CD1c-positive myeloid dendritic cell (primary cell): Measurements from ENCODE around the gene CAPN2.
"Not testable (repeated sequence)": the region's sequence is repeated elsewhere in the genome, so short reads cannot be mapped to it uniquely, and the experiment has no call there.

Source experiments
- DNase-seq: peaks from one replicate; pipeline ENCODE4 v3.0.0-alpha.2; 2016; ENCODE audit errors: extremely low spot score

Gene CAPN2

DNA sequence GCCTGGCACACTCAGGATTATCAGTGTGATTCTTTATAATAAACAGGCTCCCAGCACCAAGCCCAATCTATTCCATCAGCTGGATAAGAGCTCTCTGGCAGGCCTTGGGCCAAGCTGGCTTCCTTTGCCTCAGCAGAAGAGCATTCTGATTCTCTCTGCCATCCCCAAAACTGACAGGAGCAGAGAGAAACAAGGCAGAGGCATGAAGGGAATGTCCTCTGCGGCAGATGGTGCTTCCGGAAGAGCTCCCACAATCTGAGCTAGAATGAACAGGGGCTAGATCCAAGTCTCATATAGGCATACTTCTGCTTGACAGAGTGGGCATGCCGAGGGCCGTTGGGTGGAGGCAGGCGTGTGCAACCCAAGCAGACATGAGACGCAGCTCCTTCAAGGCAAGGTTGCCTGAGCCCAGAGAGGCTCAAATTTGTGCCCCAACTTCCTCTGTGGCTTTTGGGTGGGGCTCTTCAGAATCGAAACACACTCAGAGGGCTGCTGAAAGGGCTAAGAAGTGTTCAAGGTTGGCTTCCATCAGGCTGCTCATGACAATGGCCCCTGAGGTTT lies 4.0 kb downstream of the CAPN2 start:
- peak; percentile 74 for DNase-seq

GRCh38 chr1:223717123-223717522 lies 4.8 kb downstream of the CAPN2 start:
- DNase-seq: no peak

GRCh38 chr1:223717695-223718363 lies 5.5 kb downstream of the CAPN2 start:
- DNase-seq: peak; percentile 92

DNA sequence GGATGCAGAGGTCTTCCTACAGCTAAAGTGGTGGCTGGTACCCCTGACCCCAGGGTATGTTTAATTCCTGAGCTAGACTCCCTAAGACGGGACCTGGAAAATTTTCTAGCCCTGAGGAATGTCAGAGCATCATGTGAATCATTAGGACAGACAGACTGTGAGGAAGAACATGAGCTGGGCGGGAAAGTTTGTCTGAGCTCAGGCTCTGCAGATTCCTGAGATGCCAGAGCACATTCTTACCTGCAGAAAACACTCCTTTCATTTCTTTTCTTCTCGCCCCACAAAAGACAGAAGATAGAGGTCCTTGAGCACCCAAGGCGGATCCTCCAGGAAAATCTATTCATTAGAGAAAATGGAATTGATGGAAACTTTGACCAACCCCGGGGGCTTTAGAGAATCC lies 6.5 kb downstream of the CAPN2 start:
- no peak for DNase-seq

- peak; percentile 65 for DNase-seq
These were observed 8.7 kb downstream of the CAPN2 start for GRCh38 chr1:223720971-223721591.

DNA sequence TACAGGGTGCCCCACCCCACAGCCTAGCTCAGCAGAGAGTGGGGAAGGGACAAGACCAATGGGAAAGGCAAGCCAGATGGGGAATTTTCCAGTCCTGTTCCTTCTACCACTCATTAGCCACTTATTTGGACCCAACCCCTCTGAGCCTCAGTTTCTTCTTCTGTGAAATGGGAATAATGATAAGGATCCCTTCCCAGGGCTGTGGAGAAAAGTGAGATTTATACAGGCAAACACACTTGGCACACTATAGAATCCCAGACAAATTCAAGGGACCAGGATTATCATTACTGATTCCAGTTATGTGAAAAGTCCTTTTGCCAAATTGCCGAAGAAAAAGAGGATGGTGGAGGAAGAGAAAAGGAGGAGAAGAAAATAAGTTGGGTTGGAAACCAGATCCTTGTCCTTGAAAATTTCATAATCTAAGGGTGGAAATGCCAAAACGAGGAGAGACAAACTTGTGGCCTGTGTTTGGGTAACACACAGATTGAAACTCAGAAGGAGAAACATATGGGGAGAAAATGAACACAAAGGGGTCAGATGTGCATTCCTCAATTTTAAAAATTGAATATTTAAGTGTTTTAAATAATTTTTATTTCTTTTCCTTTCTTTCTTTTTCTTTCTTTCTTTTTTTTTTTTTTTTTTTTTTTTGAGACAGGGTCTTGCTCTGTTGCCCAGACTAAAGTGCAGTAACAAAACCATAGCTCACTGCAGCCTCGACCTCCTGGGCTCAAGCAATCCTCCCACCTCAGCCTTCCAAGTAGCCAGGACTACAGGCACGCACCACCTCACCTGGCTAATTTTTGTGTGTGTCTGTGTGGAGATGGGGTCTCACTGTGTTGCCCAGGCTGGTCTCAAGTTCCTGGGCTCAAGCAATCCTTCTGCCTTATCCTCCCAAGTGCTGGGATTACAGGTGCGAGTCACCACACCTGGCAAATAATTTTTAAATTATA lies 9.6 kb downstream of the CAPN2 start:
- DNase-seq: no peak

DNA sequence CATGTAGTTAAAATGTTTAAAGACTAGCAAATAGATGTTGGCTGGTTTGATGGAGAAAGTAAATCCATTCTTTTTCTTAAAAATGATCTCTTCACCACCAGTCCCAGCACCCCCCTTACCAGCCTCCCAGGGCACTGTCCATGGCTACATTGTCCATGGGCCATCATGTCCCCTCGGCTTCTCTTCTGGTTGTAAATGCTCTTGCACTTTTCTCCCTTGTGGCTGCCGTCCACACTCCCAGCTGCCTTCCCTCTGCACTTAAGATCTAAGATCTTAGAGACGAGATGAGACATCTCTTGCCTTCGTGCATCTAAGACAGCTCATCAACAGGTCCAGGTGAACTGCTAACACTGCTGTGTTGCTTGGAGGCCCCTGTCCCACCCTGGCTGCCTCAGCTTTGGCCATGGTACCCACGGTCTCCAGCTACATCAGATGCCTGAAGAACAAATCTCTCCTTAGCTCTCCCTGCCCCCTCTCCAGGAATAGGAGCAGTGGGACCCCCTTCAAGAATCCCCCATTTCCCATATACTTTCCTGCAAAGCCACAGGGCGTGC lies 11.1 kb downstream of the CAPN2 start:
- DNase-seq: no peak

DNA sequence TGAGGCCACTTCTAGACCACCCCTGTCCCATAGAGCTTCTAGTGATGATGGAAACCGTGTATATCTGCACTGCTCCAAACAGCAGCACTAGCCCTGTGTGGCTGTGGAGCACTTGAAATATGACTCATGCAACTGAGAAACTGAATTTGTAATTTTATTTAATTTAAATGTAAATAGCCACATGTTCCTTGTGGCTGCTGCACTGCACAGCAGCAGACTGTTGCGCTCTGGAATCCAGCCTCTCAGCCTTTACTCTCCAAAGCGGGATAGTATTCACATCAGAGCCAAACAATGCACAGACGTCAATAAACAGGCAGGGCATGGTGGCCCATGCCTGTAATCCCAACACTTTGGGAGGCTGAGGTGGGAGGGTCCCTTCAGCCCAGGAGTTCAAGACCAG lies 12.0 kb downstream of the CAPN2 start:
- DNase-seq: no peak

DNA sequence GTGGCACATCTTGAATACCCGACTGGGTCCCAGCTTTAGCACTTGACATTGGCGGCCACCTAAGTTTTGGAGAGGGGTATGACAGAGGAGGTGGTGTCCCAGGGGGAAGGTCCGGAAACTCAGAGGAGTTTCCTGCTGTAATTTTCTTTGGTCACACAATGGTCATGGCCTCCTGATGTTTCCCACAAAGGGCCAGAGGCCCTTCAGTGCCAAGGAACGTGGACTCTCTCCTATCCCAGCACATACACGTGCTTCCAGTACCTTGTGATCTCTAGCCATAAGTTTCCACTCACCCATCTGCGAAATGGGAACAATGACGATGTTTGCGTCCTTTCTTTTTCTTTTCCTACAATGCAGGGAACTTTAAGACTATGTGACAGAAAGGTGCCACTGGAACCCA lies 13.2 kb downstream of the CAPN2 start:
- no peak for DNase-seq

DNA sequence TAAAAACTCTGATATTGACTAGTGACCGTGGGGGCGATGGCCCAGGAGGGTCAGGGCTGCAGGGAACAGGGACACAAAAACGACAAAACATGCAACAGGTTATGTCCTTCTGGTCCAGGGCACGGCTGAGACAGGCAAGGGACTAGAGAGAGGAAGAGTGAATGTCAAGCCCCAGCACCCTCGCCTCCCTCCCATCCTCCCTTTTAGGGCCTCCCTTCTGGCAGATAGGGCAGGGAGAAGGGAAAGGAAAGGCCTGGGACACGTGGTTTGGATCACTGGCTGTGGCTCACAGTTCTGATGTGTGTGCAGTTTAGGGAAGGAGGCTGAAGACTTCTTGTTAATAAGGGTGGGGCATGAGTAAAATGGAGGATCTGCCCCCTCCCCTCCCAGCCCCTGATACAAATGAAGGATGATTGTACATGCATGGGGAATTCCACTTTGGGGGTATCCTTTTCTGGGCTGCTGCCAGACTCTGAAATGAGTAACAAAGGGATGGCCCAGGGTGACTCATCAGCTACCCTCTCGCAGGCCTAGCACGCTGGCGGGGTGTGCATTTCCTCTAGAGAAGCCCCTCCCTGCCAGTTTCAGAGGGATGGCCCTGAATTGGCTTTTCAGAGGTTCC lies 14.2 kb downstream of the CAPN2 start:
- DNase-seq: peak; percentile 97

- no peak for DNase-seq
These were observed 15.2 kb downstream of the CAPN2 start for GRCh38 chr1:223727541-223727940.

GRCh38 chr1:223729906-223730305 lies 17.6 kb downstream of the CAPN2 start:
- no peak for DNase-seq

GRCh38 chr1:223730479-223731132 lies 18.3 kb downstream of the CAPN2 start:
- no peak for DNase-seq

DNA sequence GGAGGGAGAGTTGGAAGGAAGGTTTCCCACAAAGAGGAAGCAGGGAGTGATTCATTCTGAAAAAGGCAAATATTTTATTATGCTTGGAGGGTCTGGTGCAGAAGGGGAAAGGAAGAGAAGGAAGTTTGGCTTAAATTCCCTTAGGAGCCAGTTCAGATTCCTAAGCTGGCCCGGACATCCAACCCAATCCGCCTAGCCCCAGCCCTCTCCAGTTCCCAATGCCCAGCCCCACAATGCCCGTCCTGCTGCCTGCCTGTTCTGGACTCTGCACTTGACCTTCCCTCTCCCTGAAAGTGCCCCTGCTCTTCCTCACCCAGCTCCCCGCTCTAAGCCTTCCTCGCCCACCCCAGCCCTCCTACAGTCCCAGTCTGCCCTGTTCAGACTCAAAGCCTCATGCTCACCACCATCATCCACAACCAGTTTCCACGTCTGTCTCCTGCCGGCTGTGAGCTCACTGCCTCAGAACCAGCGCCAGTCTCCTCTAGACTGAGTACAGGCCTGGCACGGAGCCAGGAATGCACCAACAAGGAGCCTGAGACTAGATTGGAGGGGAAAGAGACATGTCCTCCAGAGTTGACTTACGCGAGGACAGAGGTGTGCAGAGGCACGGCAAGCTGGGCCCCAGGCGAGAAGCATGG lies 18.9 kb downstream of the CAPN2 start:
- peak; percentile 36 for DNase-seq

DNA sequence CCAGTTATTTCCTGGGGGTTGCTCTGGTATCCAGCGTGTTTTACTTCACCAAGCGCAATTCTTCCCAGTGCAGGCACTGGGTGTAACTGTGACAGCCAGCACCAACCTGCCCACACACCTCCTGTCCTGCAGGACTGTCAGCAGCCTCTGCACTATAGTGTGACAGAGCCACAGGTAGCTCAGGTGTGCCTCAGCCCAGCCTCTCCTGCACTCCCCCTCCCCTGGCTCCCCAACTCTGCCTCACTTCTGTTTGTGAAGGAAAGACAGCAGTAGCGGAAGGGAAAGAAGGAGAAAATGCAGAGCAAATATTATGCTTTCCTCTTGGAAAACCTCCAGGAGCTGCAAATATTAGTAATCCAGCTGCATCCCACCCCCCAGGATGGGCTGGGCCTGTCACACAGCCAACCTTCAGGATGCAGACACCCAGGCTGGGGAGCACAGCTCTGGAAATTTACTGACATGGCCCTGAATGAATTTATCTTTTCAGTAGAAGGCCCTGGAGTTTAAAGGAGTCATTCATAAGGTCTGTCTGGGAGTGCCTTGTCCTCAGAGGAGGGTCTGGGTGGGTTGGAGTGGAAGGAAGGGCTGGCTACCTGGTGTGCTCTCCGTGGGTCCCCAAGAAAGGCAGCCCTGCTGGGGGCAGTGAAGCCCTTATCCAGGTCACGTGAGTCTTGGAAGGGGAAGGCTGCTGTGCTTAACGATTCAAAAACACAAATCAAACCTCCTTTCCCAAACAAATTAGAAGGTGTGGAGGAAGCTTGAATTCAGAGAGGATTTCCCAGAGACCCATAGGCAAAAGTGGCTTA lies 20.9 kb downstream of the CAPN2 start:
- no peak for DNase-seq

- DNase-seq: no peak
These were observed 21.8 kb downstream of the CAPN2 start for GRCh38 chr1:223733898-223734852.

GRCh38 chr1:223736638-223737037 lies 24.3 kb downstream of the CAPN2 start:
- not testable (repeated sequence) for DNase-seq

GRCh38 chr1:223737342-223737741 lies 25.0 kb downstream of the CAPN2 start:
- DNase-seq: no peak
